HG03175 (cell line): ENCODE data around the gene MRFAP1L1.

Experiments used
- ATAC-seq: cut with Tn5 transposase; IDR thresholded peaks from one replicate; pipeline ENCODE4 v1.9.1; 2021; ENCODE audit warnings: mild to moderate bottlenecking, moderate library complexity; ENCODE audit not compliant: unreplicated experiment

Gene MRFAP1L1

GRCh38 chr4:6663596-6664393 is 45.9 kb downstream of the MRFAP1L1 start:
- ATAC-seq = no peak

GRCh38 chr4:6662591-6662990 is 47.1 kb downstream of the MRFAP1L1 start:
- no peak for ATAC-seq

GRCh38 chr4:6660430-6660829 is 49.2 kb downstream of the MRFAP1L1 start:
- no peak for ATAC-seq

GRCh38 chr4:6659897-6660296 is 49.8 kb downstream of the MRFAP1L1 start:
- no peak for ATAC-seq

- no peak for ATAC-seq
These were observed 51.0 kb downstream of the MRFAP1L1 start for GRCh38 chr4:6658597-6659075.

- ATAC-seq = no peak
These were observed 51.5 kb downstream of the MRFAP1L1 start for GRCh38 chr4:6658209-6658595.
